HG02884 (cell line): ENCODE data around the gene BCL6.
A peak's percentile ranks its signal among the peaks of the same experiment; 100 is the strongest.

Experiments used
- ATAC-seq: cut with Tn5 transposase; IDR thresholded peaks from one replicate; pipeline ENCODE4 v1.9.1; 2021; ENCODE audit warnings: mild to moderate bottlenecking, moderate library complexity; ENCODE audit not compliant: unreplicated experiment

Gene BCL6

GRCh38 chr3:187720337-187720670, 25.0 kb downstream of the BCL6 start:
- no peak for ATAC-seq

- no peak for ATAC-seq
Observed at GRCh38 chr3:187719628-187720336, 25.5 kb downstream of the BCL6 start.

GRCh38 chr3:187718802-187719201, 26.5 kb downstream of the BCL6 start:
- no peak for ATAC-seq

GRCh38 chr3:187717572-187717971, 27.7 kb downstream of the BCL6 start:
- no peak for ATAC-seq

- ATAC-seq, result peak; percentile 88
Observed at GRCh38 chr3:187714404-187714979, 30.8 kb downstream of the BCL6 start.

- ATAC-seq, result no peak
Observed at GRCh38 chr3:187713504-187713903, 31.8 kb downstream of the BCL6 start.

- ATAC-seq, result no peak
Observed at GRCh38 chr3:187709155-187709554, 36.1 kb downstream of the BCL6 start.

- ATAC-seq, result no peak
Observed at GRCh38 chr3:187708696-187709095, 36.6 kb downstream of the BCL6 start.

- no peak for ATAC-seq
Observed at GRCh38 chr3:187706971-187707370, 38.3 kb downstream of the BCL6 start.

GRCh38 chr3:187705164-187705563, 40.1 kb downstream of the BCL6 start:
- ATAC-seq, result no peak

GRCh38 chr3:187702507-187703033, 42.7 kb downstream of the BCL6 start, which contains the start of gene RTP2:
Gene RTP2 (minus strand): TSS chr3:187702557. CDS start chr3:187702128, 429 bp downstream.
- no peak for ATAC-seq

GRCh38 chr3:187700249-187700648, 45.0 kb downstream of the BCL6 start:
- ATAC-seq, result no peak

GRCh38 chr3:187698499-187699399, 46.5 kb downstream of the BCL6 start:
- ATAC-seq, result no peak

GRCh38 chr3:187696021-187696420, 49.2 kb downstream of the BCL6 start:
- ATAC-seq, result no peak

GRCh38 chr3:187695449-187695848, 49.8 kb downstream of the BCL6 start:
- no peak for ATAC-seq

- no peak for ATAC-seq
Observed at GRCh38 chr3:187694801-187695200, 50.5 kb downstream of the BCL6 start.

- no peak for ATAC-seq
Observed at GRCh38 chr3:187693431-187693830, 51.8 kb downstream of the BCL6 start.

- no peak for ATAC-seq
Observed at GRCh38 chr3:187689984-187690383, 55.3 kb downstream of the BCL6 start.

GRCh38 chr3:187686621-187687273, 58.5 kb downstream of the BCL6 start:
- ATAC-seq, result no peak

- ATAC-seq, result no peak
Observed at GRCh38 chr3:187685948-187686347, 59.3 kb downstream of the BCL6 start.

- ATAC-seq, result no peak
Observed at GRCh38 chr3:187684880-187685279, 60.4 kb downstream of the BCL6 start.
